Epithelial cell of prostate (primary cell): ENCODE data around the gene TRAFD1.

Source experiments
- DNase-seq: peaks from one replicate; pipeline ENCODE4 v3.0.0-alpha.2; 2011; ENCODE audit warnings: low read depth, low spot score
- H3K27ac ChIP-seq: fragments of 450-650 bp; 2 replicates; pipeline ENCODE4 v1.5.1; 2017; ENCODE audit warnings: mild to moderate bottlenecking

TRAFD1 gene

DNA sequence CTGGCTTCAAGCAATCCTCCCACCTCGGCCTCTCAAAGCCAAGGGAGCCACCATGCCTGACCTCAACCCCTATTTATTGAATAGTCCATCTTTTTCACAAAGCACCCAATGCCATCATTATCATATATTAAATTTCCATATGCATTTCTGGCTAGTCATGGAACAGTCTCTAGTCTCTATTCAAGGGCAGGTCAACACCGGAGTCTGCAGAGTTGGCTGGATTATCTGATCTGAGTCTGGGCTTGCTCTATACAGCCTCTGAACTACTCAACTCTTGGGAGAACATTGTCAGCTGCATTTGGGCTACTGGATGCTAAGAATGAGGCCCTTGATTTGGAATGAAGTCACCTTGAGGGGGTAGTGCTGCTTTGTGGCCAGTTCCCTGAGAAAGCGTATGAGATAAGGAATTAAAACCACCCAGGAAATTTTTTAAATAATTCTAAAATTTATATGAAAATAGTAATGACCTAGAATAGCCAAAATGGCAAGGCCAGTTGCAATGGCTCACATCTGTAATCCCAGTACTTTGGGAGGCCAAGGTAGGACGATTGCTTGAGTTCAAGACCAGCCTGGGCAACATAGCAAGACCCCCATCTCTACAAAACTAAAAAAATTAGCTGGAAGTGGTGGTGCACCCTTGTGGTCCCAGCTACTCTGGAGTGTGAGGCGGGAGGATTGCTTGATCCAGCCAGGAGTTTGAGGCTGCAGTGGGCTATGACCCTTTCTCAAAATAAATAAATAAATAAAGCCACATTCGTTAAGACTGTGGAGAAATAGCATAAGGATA, 9.9 kb upstream of the TRAFD1 start:
- no peak for DNase-seq
- no peak overlapping the region for H3K27ac ChIP-seq

DNA sequence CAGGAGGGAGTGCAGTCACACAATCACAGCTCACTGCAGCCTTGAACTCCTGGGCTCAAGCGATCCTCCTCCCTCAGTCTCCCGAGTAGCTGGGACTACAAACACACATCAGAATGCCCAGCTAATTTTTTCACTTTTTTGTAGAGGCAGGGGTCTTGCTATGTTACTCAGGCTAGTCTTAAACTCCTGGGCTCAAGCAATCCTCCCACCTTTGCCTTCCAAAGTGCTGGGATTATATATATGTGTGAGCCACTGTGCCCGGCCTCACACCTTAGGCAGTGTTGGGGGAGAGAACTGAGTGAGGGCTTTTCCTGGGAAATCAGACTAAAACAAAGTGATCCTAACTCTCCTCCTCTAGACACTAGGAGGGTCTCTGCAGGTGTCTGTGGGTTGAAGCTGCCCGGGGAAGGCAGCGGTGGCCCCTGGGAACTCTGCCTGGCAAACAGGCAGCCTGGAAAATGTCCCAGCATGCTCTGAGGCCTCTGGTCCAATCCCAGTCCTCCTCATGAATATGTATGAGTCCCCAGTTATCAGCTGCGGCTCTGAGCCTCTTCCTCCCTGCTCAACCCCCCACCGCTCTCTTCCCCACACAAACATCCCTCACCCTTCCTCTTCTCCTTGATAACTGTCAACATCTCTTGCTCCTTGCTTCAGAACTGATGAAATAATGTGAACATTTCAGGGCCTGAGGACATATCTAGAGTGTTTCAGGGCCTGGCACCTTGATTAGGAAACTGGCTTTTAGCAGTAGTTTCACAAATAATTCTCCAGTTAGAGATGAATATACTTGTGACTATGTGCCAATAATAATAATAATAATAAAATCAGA, 8.9 kb upstream of the TRAFD1 start:
- H3K27ac ChIP-seq, result peak overlapping the region; percentile 87
- no peak for DNase-seq

DNA sequence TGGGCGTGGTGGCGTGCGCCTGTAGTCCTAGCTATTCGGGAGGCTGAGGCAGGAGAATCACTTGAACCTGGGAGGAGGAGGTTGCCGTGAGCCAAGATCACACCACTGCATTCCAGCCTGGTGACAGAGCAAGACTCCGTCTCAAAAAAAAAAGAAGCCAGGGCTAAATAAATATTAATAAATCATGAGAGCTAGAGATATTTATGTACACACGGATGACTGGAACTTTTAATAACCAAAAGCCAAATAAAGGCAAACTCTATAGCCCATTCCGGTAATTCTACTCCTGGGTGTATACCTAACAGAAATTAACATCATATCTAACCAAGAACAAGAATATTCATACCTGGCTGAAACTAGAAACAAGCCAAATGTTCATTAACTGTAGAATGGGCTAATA, 7.7 kb upstream of the TRAFD1 start:
- peak overlapping the region; percentile 87 for H3K27ac ChIP-seq

DNA sequence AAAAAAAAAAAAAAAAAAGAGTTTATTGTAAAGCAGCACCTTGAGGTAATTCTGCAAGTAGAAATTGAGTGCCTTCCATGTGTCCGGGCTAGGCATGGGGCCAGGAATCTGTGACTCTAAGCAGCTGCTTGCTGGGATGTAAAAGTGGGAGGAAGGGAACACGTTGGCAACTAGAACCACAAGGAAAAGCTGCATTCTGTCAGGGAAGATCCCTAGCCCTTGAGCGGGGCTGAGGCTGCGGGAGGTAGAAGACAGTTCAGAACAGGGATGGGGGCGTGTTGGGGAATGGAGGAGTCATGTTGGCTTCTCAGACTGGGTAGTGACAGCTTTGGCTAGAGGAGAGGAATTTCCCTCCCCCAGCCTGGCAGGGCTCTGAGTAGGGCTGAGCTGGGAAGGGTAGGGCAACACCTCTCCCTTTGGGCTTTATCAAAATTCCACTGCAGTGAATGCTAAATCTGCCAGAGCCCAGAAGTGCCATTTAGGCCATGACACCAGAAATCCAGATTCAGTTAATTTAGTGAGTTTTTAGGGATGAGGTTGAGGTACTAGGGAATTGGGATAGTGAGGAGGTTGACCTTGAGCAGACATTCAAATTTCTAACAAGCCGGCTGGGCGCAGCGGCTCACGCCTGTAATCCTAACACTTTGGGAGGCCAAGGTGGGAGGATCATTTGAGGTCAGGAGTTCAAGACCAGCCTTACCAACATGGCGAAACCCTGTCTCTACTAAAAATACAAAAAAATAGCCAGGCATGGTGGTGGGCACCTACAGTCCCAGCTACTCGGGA, 3.4 kb upstream of the TRAFD1 start:
- H3K27ac ChIP-seq, result peak overlapping the region; percentile 51
- DNase-seq, result peak; percentile 26

More for the DNA sequence above, 7.7 kb upstream of the TRAFD1 start:
- no peak for DNase-seq

DNA sequence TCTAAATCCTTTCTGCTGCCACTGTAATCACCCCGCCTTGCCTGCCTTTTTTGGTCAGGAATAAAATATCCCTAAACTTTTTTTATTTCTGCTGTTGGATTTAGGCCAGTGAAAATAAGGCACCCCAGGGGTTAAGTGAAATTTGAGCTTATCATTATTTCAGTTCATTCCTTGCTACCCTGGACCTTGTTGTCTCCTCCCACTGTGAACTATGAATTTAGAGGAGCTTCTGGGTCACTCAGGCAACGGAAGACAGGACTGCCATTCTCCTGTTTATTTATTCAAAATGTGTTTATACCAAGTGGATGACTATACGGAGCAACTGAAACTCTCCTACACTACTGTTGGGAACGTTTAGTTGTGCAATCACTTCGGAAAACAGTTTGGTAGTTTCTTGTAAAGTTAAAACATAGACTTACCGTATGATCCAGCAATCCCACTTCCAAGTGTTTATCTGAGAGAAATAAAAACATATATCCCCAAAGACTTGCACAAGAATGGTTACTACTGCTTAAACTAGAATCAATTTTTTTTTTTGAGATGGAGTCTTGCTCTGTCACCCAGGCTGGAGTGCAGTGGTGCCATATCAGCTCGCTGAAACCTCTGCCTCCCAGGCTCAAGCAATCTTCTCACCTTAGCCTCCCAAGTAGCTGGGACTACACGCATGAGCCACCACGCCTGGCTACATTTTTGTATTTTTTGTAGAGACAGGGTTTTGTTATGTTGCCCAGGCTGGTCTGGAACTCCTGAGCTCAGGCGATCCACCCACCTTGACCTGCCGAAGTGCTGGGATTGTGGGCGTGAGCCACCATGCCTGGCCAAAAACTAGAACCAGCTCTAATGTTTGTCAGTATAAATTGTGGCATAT, 2.3 kb upstream of the TRAFD1 start:
- no peak for DNase-seq
- H3K27ac ChIP-seq, result no peak overlapping the region

DNA sequence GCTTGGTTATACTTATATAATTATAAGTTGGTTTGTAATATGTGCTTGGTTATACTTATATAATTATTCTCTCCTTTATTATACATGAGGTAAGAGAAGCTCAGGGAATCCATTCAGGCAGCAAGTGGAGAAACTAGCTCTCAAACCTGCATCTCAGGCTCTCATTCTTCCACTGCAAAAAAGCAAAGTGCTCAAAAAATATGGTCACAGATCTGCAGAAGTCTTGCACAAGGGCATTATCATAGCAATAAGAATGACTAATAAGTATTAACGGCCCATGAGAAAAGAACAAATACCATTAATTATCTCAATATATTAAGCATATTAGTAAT, 476 bp upstream of the TRAFD1 start:
- no peak overlapping the region for H3K27ac ChIP-seq
- no peak for DNase-seq

DNA sequence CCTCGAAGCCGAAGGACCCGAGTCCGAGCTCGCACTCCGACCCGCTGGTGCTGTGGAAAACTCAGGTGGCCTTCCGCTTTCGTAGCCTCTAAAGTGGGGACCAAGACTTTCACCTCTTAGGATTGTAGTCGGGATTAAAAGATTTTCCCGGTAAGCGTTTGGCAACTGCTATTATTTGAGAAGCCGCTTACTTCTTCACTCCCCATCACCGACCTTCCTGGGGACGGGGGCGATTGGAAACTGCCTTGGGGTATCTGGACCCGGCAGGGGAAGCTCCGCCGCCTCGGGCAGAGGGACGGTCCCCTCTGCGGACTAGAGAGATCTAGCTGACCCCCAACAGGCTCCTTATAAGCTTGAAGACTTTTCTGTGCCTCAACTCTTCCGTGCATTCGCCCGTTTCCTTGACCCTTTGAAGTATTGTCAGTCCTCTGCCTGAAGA, 659 bp downstream of the TRAFD1 start:
- DNase-seq, result no peak
- peak overlapping the region; percentile 46 for H3K27ac ChIP-seq

DNA sequence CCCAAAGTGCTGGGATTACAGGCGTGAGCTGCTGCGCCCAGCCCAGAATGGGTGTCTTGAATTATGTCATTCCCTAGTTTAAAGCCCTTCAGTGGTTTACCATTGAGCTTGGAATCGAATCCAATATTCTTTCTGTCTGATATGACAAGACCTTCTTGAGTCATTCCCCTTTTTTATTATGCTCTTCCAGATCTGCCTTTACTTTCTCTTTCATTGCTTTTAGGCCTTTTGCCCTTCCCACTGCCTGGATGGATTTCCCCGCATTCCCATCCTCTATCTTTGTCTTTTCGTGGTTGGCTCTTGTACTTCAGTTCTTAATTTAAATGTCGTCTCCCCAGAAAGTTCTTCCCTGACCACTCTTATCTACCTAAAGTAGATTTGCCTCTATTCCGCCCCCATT, 1.6 kb downstream of the TRAFD1 start:
- H3K27ac ChIP-seq, result no peak overlapping the region
- DNase-seq, result no peak

DNA sequence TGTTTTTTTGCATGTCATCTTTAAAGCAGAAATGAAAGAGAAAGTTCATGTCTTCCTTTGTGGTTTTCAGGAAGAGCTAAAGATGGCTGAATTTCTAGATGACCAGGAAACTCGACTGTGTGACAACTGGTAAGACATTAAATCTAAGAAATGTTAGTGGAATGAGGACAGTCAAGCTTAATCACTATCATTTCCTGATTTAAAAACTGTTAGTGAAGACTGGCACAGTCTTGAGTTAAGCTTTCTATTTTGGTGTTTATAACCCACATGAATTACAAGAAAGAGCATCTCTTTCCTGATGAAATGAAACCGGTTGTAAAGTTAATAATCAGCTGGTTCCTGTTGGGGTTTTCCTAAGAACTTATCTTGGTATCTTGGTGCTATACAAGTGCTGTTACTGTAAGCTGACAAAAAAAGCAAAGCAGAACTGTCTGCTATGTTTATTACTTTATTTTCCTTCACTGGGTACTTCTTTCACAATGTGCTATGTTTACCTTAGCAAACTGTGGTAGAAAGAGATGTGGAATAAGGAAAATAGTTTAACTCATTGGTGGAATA, 5.2 kb downstream of the TRAFD1 start:
- peak overlapping the region; percentile 33 for H3K27ac ChIP-seq
- DNase-seq, result no peak

DNA sequence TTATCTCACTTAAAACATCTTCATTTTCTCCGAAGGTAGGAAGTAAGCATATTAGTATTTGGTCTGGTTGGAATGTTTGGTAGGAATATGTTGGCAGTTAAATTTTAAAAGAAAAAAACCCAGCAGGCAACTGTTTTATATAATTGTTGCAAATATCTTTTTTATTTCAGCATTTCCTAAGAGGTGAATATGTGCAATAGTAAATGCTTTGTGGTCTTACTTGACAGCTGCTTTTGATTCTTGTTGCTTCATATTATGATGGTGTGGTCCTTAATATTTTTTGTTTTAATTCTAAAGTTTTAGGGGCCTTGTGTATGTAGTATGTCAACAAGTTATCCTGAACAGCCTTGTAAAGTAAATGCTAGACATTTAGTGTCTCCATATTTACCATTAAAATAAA, 6.3 kb downstream of the TRAFD1 start:
- no peak for DNase-seq
- H3K27ac ChIP-seq, result no peak overlapping the region

DNA sequence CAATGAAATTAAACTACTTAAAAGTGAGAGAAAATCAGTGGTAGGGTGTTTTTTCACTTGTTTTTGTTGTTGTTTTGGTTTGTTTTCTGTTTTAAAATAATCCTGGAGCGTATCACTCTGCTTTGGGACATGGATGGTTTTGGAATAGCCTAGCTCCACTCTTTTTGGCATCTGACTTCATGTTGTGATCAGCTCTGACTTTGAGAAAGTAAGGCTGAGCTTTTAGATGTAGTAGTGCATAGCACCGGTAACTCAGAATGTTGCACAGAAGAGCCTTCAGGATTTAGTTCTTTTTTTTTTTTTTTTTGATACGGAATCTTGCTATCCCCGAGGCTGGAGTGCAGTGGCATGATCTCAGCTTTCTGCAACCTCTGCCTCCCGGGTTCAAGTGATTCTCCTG, 8.1 kb downstream of the TRAFD1 start:
- H3K27ac ChIP-seq, result no peak overlapping the region

DNA sequence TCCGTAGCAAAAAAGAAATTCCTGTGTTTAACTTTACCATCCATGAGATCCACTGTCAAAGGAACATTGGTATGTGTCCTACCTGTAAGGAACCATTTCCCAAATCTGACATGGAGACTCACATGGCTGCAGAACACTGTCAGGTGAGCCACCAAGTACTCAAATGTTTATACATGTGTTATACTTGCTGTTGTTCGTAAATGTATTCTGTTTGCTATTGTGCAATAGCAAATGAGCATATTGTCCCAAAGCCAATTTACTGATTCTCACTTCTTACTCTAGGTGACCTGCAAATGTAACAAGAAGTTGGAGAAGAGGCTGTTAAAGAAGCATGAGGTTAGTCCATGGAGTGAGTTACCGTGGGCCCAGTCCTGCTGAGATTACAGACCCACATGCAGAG, 9.4 kb downstream of the TRAFD1 start:
- H3K27ac ChIP-seq, result no peak overlapping the region
- no peak for DNase-seq

More for the DNA sequence above, 8.1 kb downstream of the TRAFD1 start:
- DNase-seq, result no peak

DNA sequence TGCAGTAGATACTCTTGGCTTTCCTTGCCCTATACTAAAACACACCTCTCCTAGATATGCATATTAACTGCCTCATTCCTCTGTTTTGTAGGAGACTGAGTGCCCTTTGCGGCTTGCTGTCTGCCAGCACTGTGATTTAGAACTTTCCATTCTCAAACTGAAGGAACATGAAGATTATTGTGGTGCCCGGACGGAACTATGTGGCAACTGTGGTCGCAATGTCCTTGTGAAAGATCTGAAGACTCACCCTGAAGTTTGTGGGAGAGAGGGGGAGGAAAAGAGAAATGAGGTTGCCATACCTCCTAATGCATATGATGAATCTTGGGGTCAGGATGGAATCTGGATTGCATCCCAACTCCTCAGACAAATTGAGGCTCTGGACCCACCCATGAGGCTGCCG, 15.4 kb downstream of the TRAFD1 start:
- DNase-seq, result no peak
- no peak overlapping the region for H3K27ac ChIP-seq

DNA sequence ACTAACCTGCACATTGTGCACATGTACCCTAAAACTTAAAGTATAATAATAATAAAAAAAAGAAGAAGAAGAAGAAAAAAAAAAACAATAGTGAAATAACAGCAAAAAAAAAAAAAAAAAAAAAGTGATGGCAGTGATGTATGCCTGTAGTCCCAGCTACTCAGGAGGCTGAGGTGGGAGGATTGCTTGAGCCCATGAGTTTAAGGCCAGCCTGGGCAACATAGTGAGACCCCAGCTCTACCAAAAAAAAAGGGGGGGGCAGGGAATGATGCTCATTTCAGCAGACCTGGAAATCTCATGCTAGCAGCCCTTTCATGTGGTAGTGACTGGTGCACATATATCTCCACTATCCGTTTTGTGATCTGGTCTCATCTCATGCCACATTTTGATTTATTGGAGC, 20.8 kb downstream of the TRAFD1 start:
- DNase-seq, result no peak
- H3K27ac ChIP-seq, result no peak overlapping the region

DNA sequence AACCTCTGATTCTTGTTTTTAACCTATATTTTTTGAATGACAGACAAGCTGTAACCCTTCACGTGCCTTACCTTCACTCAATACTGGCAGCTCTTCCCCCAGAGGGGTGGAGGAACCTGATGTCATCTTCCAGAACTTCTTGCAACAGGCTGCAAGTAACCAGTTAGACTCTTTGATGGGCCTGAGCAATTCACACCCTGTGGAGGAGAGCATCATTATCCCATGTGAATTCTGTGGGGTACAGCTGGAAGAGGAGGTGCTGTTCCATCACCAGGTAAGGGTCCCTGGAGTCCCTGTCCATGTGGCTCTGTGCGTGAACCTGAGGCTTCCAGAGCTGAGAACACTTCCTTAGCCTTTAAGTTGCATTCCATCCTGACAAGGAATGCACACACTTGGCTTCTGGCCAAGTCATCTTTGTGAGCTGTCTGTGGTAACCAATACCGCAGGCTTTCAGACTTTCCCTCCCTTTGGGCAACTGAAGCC, 22.7 kb downstream of the TRAFD1 start:
- peak overlapping the region; percentile 67 for H3K27ac ChIP-seq
- DNase-seq, result no peak

DNA sequence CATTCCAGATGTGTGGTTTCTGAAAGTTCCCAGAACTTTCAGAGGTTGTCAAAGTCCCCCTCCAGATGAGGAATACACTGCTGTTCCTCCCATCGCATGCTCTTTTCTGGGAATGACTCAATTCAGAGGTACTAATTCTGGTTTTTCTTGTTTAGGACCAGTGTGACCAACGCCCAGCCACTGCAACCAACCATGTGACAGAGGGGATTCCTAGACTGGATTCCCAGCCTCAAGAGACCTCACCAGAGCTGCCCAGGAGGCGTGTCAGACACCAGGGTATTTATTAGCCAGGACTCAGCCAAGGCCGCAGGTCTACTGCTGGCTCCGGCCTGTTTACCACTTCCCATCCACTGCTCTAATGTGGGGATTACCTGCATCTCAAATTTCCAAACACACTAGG, 24.2 kb downstream of the TRAFD1 start:
- peak; percentile 52 for DNase-seq
- H3K27ac ChIP-seq, result peak overlapping the region; percentile 67

DNA sequence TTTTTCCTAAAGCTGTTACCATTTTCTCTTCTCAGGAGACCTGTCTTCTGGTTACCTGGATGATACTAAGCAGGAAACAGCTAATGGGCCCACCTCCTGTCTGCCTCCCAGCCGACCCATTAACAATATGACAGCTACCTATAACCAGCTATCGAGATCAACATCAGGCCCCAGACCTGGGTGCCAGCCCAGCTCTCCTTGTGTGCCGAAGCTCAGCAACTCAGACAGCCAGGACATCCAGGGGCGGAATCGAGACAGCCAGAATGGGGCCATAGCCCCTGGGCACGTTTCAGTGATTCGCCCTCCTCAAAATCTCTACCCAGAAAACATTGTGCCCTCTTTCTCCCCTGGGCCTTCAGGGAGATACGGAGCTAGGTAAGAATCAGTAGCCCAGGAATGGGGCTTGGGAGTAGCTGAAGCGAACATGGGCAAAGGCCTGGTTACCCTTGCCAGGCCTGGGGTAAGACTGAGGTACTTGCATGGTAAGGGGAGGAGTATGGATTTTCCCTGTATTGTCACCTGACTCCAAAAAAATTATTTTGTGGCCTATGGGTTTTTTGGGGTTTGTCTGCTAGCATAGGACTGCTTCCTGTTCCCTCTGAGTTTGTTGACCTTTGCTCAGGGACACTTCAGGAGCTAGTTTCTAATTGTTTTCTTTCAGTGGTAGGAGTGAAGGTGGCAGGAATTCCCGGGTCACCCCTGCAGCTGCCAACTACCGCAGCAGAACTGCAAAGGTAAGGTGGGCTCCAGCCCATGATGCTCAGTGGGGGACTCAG, 26.6 kb downstream of the TRAFD1 start:
- no peak for DNase-seq
- no peak overlapping the region for H3K27ac ChIP-seq

DNA sequence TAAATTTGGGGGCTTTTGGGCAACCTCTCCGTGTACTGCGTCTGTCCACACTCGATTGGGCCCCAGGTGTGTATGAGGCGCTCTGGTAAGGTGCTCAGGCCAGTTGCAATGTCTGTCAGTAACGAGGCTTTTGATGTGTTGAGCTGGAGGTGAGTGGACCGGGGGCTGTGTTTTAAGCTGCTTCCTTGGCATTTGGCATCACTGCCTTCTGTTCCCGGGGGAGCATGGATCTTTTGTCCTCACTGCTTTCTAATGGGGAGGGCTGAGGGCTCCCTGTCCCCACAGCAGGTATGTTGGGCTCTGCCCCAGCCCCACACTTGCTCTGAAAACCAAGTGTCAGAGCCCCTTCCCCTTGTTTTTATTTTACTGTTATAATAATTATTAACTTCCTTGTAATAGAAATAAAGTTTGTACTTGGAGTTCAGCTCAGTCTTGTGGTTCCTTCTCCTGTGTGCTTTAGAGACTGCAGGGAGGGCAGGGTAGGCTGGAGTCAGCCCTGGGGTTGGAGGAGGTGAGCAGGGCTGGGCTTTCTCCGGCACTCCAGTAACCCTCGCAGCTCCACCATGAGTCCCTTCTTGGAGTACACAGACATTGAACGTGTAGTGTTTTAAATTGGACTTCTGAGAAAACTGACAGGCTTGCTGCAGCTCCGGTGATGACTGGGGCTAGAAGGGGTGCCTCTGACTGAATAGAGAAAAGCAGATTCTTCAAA, 28.0 kb downstream of the TRAFD1 start:
- no peak overlapping the region for H3K27ac ChIP-seq
- DNase-seq, result no peak
